Liver (tissue), 3 donors: ENCODE results near the gene ACLY.

Experiments used
- EGR1 ChIP-seq, 2 donors: IDR thresholded peaks; 2 replicates each; pipeline ENCODE4 v1.6.1; 2016 to 2018; ENCODE audit warnings: antibody characterized with exemption in 2 of 2, low read depth in 2 of 2
- FOXA1 ChIP-seq: IDR thresholded peaks from 2 replicates; pipeline ENCODE4 v1.6.1; 2016; ENCODE audit warnings: antibody characterized with exemption
- GABPA ChIP-seq, 2 donors: IDR thresholded peaks in 1 of 2; conservative IDR thresholded peaks in 1 of 2; 2 replicates each; pipeline ENCODE4 v1.6.1; 2016; ENCODE audit warnings: antibody characterized with exemption in 2 of 2, mild to moderate bottlenecking in 1 of 2, moderate library complexity in 1 of 2
- JUND ChIP-seq, 2 donors: IDR thresholded peaks; 2 replicates each; pipeline ENCODE4 v1.6.1; 2016; ENCODE audit warnings: antibody characterized with exemption in 2 of 2
- RAD21 ChIP-seq, 2 donors: IDR thresholded peaks; 2 replicates each; pipeline ENCODE4 v1.6.1; 2016; ENCODE audit warnings: antibody characterized with exemption in 2 of 2, mild to moderate bottlenecking in 2 of 2
- REST ChIP-seq: IDR thresholded peaks from 2 replicates; pipeline ENCODE4 v1.6.1; 2016; ENCODE audit warnings: antibody characterized with exemption, mild to moderate bottlenecking
- RXRA ChIP-seq, 2 donors: IDR thresholded peaks; 2 replicates each; pipeline ENCODE4 v1.6.1; 2017 to 2018; ENCODE audit warnings: antibody characterized with exemption in 2 of 2, mild to moderate bottlenecking in 1 of 2
- SP1 ChIP-seq: IDR thresholded peaks from 2 replicates; pipeline ENCODE4 v1.6.1; 2018; ENCODE audit warnings: antibody characterized with exemption, mild to moderate bottlenecking
- TAF1 ChIP-seq: conservative IDR thresholded peaks from 2 replicates; pipeline ENCODE4 v1.6.1; 2016; ENCODE audit warnings: antibody characterized with exemption, mild to moderate bottlenecking
- YY1 ChIP-seq: IDR thresholded peaks from 2 replicates; pipeline ENCODE4 v1.6.1; 2016; ENCODE audit warnings: antibody characterized with exemption, mild to moderate bottlenecking
- TF ChIP-seq, protein P1 (sequence below): fragments of 150-350 bp; IDR thresholded peaks from 2 replicates; pipeline ENCODE4 v1.5.1; 2017; ENCODE audit warnings: improper control_type of control experiment, low read depth, low read length; ENCODE audit not compliant: missing input control
- TF ChIP-seq, protein P2 (sequence below): IDR thresholded peaks from 2 replicates; pipeline ENCODE4 v1.6.1; 2016; ENCODE audit warnings: antibody characterized with exemption
- donor health status: healthy.
- donor health status: healthy.

DNA sequence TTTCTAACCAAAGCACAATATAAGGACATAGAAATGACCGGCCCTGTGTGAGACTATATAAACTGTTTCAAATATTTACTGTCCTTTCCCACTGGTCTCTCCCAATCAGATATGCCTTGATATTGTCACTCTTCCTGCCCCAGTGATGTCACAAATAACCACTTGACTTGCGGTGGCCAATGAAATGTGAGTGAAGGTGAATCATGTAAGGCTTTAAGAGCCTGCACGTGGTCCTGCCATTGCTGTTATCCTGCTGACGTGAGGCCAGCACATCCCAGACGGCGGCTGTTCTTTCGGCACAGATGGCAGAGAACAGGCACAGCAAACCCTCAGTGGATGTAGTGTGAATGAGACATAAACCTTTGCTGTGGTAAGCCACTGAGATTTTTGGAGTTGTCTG, 48.1 kb downstream of the ACLY start:
- TF ChIP-seq, protein P1, sequence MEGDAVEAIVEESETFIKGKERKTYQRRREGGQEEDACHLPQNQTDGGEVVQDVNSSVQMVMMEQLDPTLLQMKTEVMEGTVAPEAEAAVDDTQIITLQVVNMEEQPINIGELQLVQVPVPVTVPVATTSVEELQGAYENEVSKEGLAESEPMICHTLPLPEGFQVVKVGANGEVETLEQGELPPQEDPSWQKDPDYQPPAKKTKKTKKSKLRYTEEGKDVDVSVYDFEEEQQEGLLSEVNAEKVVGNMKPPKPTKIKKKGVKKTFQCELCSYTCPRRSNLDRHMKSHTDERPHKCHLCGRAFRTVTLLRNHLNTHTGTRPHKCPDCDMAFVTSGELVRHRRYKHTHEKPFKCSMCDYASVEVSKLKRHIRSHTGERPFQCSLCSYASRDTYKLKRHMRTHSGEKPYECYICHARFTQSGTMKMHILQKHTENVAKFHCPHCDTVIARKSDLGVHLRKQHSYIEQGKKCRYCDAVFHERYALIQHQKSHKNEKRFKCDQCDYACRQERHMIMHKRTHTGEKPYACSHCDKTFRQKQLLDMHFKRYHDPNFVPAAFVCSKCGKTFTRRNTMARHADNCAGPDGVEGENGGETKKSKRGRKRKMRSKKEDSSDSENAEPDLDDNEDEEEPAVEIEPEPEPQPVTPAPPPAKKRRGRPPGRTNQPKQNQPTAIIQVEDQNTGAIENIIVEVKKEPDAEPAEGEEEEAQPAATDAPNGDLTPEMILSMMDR: no peak
- TF ChIP-seq RAD21 (IDR thresholded peaks at IDR 0.05): no peak
- TF ChIP-seq JUND (IDR thresholded peaks at IDR 0.05): no peak
- TF ChIP-seq SP1: no peak
- TF ChIP-seq REST: no peak
- no peak for TF ChIP-seq FOXA1
- TF ChIP-seq TAF1: no peak
- TF ChIP-seq YY1: no peak
- TF ChIP-seq, protein P2, sequence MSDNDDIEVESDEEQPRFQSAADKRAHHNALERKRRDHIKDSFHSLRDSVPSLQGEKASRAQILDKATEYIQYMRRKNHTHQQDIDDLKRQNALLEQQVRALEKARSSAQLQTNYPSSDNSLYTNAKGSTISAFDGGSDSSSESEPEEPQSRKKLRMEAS: no peak
- TF ChIP-seq GABPA (IDR thresholded peaks at IDR 0.05 in 1 of 2, conservative IDR thresholded peaks at IDR 0.05 in 1 of 2): no peak
- TF ChIP-seq EGR1 (IDR thresholded peaks at IDR 0.05; ENCODE audit: low read depth in 2 of 2): no peak
- TF ChIP-seq RXRA (IDR thresholded peaks at IDR 0.05): no peak
